K562 (cell line): Measurements from ENCODE around the gene ANGEL2. TPM values are rescaled to one million over a fixed set of nuclear protein-coding genes. Genes with fewer than 3 reads are reported as not detected.

Source experiments
- ARID2 ChIP-seq: fragments of 450-650 bp; IDR thresholded peaks from 2 replicates; pipeline ENCODE4 v1.6.1; 2017; ENCODE audit warnings: antibody characterized with exemption, mild to moderate bottlenecking
- CBFA2T2 ChIP-seq: fragments of 450-650 bp; conservative IDR thresholded peaks from 2 replicates; pipeline ENCODE4 v1.6.1; 2017; ENCODE audit warnings: mild to moderate bottlenecking
- CCAR2 ChIP-seq: fragments of 200-400 bp; formaldehyde crosslinking; IDR thresholded peaks from 2 replicates; pipeline ENCODE4 v1.6.1; 2017; ENCODE audit warnings: mild to moderate bottlenecking, low read depth, low read length
- E2F8 ChIP-seq: fragments of 450-650 bp; IDR thresholded peaks from 2 replicates; pipeline ENCODE4 v1.7.1; 2018; ENCODE audit warnings: mild to moderate bottlenecking, low read depth; ENCODE audit not compliant: partially characterized antibody
- ELF2 ChIP-seq: fragments of 250-450 bp; sonication (Bioruptor Pico); IDR thresholded peaks from 2 replicates; pipeline ENCODE4 v1.5.0; 2021; ENCODE audit warnings: mild to moderate bottlenecking
- IRF2 ChIP-seq: sonication (generic); formaldehyde crosslinking; IDR thresholded peaks from 2 replicates; pipeline ENCODE4 v1.8.1; 2022; ENCODE audit warnings: mild to moderate bottlenecking, missing genetic modification reagents
- KLF13 ChIP-seq: fragments of 450-650 bp; IDR thresholded peaks from 2 replicates; pipeline ENCODE4 v1.6.1; 2016; ENCODE audit warnings: missing genetic modification characterization, low read depth, mild to moderate bottlenecking, missing compliant biosample characterization, moderate library complexity, borderline replicate concordance
- MCM5 ChIP-seq: fragments of 450-650 bp; IDR thresholded peaks from 2 replicates; pipeline ENCODE4 v1.6.1; 2016; ENCODE audit warnings: low read depth
- MED1 ChIP-seq: sonication (generic); formaldehyde crosslinking; IDR thresholded peaks from 2 replicates; pipeline ENCODE4 v1.8.1; 2023; ENCODE audit warnings: missing genetic modification reagents, borderline replicate concordance
- PKNOX1 ChIP-seq: fragments of 450-650 bp; IDR thresholded peaks from 2 replicates; pipeline ENCODE4 v1.6.1; 2016
- POU5F1 ChIP-seq: fragments of 150-350 bp; IDR thresholded peaks from 2 replicates; pipeline ENCODE4 v1.6.1; 2014; ENCODE audit warnings: borderline replicate concordance, low read length, low read depth, mild to moderate bottlenecking; ENCODE audit not compliant: partially characterized antibody
- RAD21 ChIP-seq, 2 experiments: fragments of 250-450 bp in 1 of 2; fragments of 450-650 bp in 1 of 2; sonication (Bioruptor Pico) in 1 of 2; formaldehyde crosslinking in 1 of 2; IDR thresholded peaks in 1 of 2; conservative IDR thresholded peaks in 1 of 2; 2 replicates each; pipeline versions ENCODE4 v1.4.0 to v1.8.0; 2020 to 2022; ENCODE audit warnings: mild to moderate bottlenecking in 2 of 2, moderate library complexity in 1 of 2
- RBBP5 ChIP-seq: fragments of 200-600 bp; sonication (generic); IDR thresholded peaks from 2 replicates; pipeline ENCODE4 v1.6.1; 2012; ENCODE audit warnings: borderline replicate concordance, mild to moderate bottlenecking, low read length, control low read depth, inconsistent platforms; ENCODE audit not compliant: insufficient read depth, poor library complexity, severe bottlenecking
- RBM25 ChIP-seq: fragments of 200-400 bp; formaldehyde crosslinking; IDR thresholded peaks from 2 replicates; pipeline ENCODE4 v1.6.1; 2018; ENCODE audit warnings: low read length, low read depth, moderate library complexity; ENCODE audit not compliant: severe bottlenecking
- RFX1 ChIP-seq: fragments of 450-650 bp; IDR thresholded peaks from 2 replicates; pipeline ENCODE4 v1.6.1; 2016; ENCODE audit warnings: mild to moderate bottlenecking, moderate library complexity
- SRSF3 ChIP-seq: fragments of 200-400 bp; formaldehyde crosslinking; IDR thresholded peaks from 2 replicates; pipeline ENCODE4 v1.6.1; 2016; ENCODE audit warnings: mild to moderate bottlenecking, low read length, moderate library complexity; ENCODE audit not compliant: insufficient read depth
- TGIF2 ChIP-seq: sonication (generic); formaldehyde crosslinking; IDR thresholded peaks from 2 replicates; pipeline ENCODE4 v1.8.1; 2022; ENCODE audit warnings: mild to moderate bottlenecking, missing genetic modification reagents, moderate library complexity
- THRB ChIP-seq: fragments of 450-650 bp; formaldehyde crosslinking; conservative IDR thresholded peaks from 2 replicates; pipeline ENCODE4 v1.4.0; 2022; ENCODE audit warnings: mild to moderate bottlenecking, missing genetic modification characterization
- polyA plus RNA-seq, 8 experiments: library from polyadenylated mRNA; depleted of rRNA in 4 of 8; stranded (reverse) in 5 of 8; unstranded in 3 of 8; fragments of >200 nt; fragmentation: Nextera tagmentation in 2 of 8; fragmentation: Illumina TruSeq in 1 of 8; extraction: Ambion mirVana in 2 of 8; extraction: Trizol in 1 of 8; gene quantifications; 2 replicates each; pipeline versions ENCODE4 v1.2.1 to v1.2.3, GENCODE V29; 2011 to 2014; ENCODE audit warnings: inconsistent platforms in 1 of 8, missing spikeins in 1 of 8
- total RNA-seq, 7 experiments: library from RNA; depleted of rRNA in 6 of 7; stranded (reverse); fragments of >200 nt in 6 of 7; fragmentation: Illumina TruSeq in 2 of 7; extraction: Trizol in 2 of 7; gene quantifications; 2 replicates each; pipeline versions ENCODE4 v1.2.1 to v1.2.3, GENCODE V29; 2011 to 2021; ENCODE audit warnings: low replicate concordance in 1 of 7
- TF ChIP-seq, protein P1 (sequence below): fragments of 250-450 bp; sonication (Bioruptor Pico); IDR thresholded peaks from 2 replicates; pipeline ENCODE4 v1.5.0; 2020; ENCODE audit warnings: mild to moderate bottlenecking, borderline replicate concordance

The ANGEL2 gene
- total and polyA plus RNA-seq, 9 of the 15 experiments (the other 6 are each of a cell fraction or from before 2014, with no cell fraction given), result 6.8 to 34.6 (median 26.2) TPM

DNA sequence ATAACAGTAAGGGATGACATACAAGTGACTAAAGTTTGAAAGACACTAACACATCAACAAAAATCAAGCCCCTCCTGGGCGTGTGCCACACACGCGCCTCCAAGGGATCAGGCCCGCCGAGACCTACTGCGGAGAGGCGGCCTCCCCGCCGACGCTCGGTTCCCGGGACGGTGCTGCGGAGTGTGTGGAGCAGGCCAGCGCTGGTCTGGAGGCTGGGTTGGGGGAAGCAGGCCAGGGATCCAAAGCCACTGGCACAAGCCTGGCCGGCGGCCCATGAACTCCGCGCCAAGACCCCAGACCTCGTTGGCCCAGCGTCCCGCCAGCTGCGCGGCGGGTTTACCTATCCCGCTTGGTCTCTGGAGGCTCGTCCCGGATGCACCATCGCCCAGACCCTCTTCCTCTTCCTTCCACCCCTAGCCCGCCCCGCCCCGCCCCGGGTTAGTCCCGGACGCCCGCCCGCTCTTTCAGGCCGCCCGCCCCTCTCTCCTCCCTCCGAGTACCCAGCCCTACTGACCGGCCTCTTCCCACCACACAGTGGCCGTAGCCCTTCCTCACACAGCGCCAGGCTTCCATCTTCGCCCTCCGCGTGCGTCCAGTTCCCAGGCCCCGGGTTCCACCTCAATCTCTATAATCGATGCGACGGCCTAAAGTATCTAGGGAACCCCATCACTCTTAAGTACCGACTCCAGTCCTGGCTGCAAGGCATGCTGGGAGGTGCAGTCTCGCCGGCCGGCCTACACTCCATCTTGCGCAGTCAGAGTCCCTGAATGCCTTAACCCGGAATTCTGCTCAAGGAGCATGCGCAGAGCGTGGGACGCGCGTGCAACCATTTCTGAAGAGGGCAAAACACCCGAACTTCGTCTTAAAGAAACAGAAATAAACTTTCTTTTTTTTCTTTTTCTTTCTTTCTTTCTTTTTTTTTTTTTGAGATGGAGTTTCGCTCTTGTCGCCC, at the start of gene ANGEL2 (continued):
- TF ChIP-seq POU5F1 (peak; percentile 60), TGIF2 (no peak), THRB (CRISPR knock-in tag) (peak; percentile 58; the same call in 1 of the 2 replicates), E2F8 (peak; percentile 37), PKNOX1 (peak; percentile 62), RBBP5 (peak; percentile 93), MED1 (CRISPR knock-in tag) (no peak), IRF2 (CRISPR knock-in tag) (no peak), SRSF3 (no peak), RFX1 (no peak; the same call in 1 of the 2 replicates), MCM5 (no peak), ARID2 (no peak), ELF2 (peak; percentile 80; the same call in 1 of the 2 replicates), CCAR2 (no peak), RAD21 (CRISPR knock-in tag; conservative IDR thresholded peaks at IDR 0.05 in 1 of 2, IDR thresholded peaks at IDR 0.05 in 1 of 2) (no peak), CBFA2T2 (no peak), KLF13 (no peak), RBM25 (no peak)
- TF ChIP-seq, protein P1, sequence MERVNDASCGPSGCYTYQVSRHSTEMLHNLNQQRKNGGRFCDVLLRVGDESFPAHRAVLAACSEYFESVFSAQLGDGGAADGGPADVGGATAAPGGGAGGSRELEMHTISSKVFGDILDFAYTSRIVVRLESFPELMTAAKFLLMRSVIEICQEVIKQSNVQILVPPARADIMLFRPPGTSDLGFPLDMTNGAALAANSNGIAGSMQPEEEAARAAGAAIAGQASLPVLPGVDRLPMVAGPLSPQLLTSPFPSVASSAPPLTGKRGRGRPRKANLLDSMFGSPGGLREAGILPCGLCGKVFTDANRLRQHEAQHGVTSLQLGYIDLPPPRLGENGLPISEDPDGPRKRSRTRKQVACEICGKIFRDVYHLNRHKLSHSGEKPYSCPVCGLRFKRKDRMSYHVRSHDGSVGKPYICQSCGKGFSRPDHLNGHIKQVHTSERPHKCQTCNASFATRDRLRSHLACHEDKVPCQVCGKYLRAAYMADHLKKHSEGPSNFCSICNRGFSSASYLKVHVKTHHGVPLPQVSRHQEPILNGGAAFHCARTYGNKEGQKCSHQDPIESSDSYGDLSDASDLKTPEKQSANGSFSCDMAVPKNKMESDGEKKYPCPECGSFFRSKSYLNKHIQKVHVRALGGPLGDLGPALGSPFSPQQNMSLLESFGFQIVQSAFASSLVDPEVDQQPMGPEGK (CRISPR knock-in tag), result no peak
